HEK293T (cell line): ENCODE measurements around the gene IGIP.

Source experiments
- ARNT ChIP-seq: fragments of 450-650 bp; IDR thresholded peaks from 2 replicates; pipeline ENCODE4 v1.6.1; 2017; ENCODE audit warnings: mild to moderate bottlenecking
- BHLHE40 ChIP-seq: fragments of 450-650 bp; IDR thresholded peaks from 2 replicates; pipeline ENCODE4 v1.6.1; 2016; ENCODE audit warnings: mild to moderate bottlenecking, moderate library complexity, borderline replicate concordance
- ELF4 ChIP-seq: fragments of 450-650 bp; IDR thresholded peaks from 2 replicates; pipeline ENCODE4 v1.6.1; 2017; ENCODE audit warnings: antibody characterized with exemption
- FOXA1 ChIP-seq: fragments of 450-650 bp; IDR thresholded peaks from 2 replicates; pipeline ENCODE4 v1.6.1; 2016; ENCODE audit warnings: mild to moderate bottlenecking
- FOXM1 ChIP-seq: fragments of 450-650 bp; IDR thresholded peaks from 2 replicates; pipeline ENCODE4 v1.6.1; 2017; ENCODE audit warnings: mild to moderate bottlenecking, borderline replicate concordance
- PKNOX1 ChIP-seq: fragments of 450-650 bp; IDR thresholded peaks from 2 replicates; pipeline ENCODE4 v1.6.1; 2016
- SUZ12 ChIP-seq: fragments of 450-650 bp; IDR thresholded peaks from 2 replicates; pipeline ENCODE4 v1.6.1; 2016; ENCODE audit warnings: mild to moderate bottlenecking

GRCh38 chr5:140111859-140112551, 13.7 kb upstream of the IGIP start:
- no peak for TF ChIP-seq SUZ12
- TF ChIP-seq BHLHE40: no peak
- no peak for TF ChIP-seq FOXM1
- no peak for TF ChIP-seq FOXA1
- no peak for TF ChIP-seq ARNT
- no peak for TF ChIP-seq PKNOX1
- no peak for TF ChIP-seq ELF4
